Stimulated activated CD4-positive, alpha-beta T cell treated with anti-CD3 and anti-CD28 coated beads, Interleukin-1b, Interleukin-23, amount 100 ng/mL, for 48 hours (primary cell): ENCODE measurements around the gene LRRC1.

ENCODE experiments used
- DNase-seq: peaks from one replicate; pipeline ENCODE4 v3.0.0-alpha.2; 2020

The LRRC1 gene

GRCh38 chr6:53818858-53819609, 24.2 kb downstream of the LRRC1 start:
- DNase-seq = no peak

DNA sequence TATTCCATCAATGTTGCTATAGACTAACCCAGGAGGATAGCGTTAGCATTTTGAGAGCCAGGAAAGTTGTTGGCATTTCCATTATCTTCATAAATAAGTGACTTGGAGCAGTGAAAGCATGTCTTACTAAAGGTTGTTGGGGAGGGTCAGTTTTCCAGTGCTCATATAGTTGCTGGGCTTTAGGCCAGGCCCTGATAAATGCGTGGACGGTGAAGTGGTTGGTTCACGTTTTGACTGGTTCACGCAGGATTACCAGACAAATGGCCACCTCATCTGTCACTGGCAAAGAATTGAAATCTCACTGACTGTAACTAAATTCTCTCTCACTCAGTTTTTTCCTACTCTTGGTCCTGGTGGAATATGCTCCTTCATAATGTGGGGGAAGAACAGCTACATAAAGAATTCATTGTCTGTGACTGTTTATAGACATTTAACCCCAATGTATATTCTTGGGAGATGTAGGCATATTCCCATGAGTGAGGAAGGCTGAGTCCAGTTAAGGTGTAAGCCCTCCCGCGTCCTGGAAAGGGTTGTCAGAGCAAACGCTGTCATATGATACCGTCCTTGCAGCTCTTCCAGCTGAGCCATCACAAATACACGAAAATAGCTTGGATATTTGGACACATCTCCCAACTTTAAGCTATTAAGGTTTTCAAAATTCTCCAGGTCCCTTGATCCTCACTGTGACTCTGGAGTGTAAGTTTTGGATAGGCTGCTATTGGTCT, 27.8 kb downstream of the LRRC1 start:
- no peak for DNase-seq

GRCh38 chr6:53824714-53825113, 29.9 kb downstream of the LRRC1 start:
- no peak for DNase-seq

DNA sequence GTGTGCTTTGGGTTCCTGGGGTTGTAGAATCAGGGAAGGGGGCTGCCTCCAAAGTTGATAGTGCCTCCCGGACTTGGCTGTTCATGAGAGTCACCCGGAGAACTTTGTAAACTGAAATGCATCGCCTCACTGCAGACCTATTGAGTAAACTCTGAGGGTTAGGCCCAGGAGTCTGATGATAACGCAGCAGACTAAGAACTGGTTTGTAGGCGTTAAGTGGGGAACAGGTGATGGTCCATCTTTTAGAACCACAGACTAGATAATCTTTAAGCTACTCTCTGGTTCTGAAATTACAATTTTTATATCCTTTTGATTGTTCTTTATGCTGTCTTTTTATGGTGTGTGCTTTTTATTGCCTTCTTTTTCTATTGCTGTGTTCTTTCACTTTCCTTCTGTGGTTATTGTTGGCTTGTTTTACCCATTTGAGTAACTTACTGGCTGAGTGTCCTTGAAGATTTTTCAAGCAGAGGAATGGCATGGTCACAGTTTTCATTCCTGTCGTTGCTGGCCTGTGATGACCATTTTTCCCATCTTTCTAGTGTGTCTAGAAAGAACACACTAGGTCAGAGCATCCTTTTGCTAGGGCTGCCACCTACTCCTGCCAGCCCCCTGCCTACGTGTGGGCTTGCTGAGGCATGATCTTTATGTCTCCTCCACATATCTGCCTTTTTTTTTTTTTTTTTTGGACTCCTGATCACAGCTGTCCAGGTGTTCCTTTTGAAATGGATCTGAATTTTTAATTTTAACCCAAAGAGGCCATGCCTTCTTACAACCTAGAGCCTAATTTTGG, 30.9 kb downstream of the LRRC1 start:
- no peak for DNase-seq

DNA sequence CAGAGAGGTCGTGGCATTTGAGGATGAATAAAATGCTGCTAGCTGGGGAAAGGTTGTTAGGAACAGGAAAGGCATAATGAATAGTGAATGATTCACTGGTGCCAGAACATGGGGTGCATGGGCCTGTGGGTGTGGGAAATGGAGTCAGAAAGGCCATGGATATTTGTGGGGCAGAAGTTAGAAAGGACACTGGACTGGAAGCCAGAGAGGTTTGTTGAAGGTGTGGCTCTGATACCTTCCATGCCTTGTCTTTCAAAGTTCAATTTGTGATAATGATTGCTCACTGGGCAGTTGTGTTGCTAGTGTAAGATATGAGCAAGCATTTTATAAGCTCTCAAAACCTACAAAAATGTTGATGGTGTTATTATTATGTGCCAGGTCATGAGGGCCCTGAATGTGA, 32.7 kb downstream of the LRRC1 start:
- no peak for DNase-seq

DNA sequence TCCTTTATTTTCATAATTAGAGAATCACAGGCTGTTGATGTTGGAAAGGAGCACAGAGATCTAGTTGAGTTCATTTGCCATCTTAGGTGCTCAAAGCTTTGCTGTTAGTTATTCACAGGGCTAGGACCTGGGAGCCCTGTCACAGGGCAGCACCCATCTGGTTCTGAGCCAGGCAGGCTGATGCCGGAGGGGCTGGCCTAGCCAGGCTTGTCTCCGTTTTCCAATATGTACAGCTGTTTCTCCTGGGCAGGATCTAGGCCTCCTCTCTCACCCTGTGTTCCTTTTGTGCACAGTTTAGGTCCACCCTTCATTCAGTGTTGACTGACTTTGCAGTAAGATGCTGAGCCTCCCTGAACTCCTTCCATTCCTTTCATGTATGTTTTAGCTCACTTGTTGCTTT, 33.4 kb downstream of the LRRC1 start:
- DNase-seq = no peak

GRCh38 chr6:53828966-53829697, 34.3 kb downstream of the LRRC1 start:
- no peak for DNase-seq

GRCh38 chr6:53829698-53830221, 35.0 kb downstream of the LRRC1 start:
- no peak for DNase-seq

DNA sequence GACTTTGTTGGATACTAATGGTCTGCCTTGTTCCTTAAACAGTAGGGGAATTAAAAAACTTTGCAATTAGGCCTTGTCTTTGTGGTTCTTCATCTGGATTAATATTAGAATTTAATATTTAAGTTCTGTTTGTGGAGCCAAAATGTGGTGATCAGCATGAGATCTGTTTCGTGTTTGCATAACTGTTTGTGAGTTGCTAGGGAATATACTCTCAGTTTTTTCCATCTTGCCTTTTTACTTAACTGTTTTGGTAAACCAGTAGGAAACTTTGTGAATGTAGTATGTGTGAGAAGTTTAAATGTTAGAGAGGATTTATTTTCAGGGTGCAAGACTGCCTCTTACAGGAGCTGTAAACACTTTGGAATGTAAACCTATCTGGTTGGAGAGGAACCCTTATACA, 35.6 kb downstream of the LRRC1 start:
- no peak for DNase-seq

DNA sequence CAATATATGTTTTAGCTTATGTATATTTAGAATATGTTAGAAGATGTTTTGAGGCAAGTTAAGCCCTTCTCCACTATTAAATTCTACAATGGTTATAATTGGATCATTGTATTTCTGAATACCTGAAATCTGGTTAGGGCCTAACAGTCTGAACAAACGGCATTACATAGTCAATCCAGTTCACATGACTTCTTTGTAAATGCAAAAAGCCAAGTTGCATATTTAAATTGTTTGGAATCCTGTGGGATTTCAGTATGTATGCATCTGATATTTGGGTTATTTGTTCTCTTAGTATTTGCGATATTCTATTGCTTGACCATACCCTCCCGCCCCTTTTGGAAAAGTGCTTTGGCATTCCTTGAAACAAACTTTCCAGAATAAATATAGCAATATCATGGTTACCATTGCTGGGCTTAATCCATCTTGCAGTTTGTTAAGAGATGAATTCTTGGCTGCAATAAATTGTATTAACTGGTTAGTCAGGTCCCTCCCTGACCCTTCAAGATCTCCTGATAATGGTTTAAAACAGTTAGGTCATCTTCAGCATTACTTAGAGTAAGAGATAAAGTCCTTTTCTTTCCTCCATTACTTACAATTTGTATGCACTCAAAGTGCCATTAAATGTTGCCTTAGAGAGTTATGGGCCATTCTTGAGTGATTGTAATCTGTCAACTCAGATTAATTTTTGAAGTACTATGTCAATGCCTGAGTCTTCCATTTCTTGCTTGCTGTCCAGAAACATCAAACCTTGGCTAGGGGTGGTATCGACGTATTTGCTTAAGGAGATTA, 36.5 kb downstream of the LRRC1 start:
- DNase-seq = no peak

- DNase-seq = no peak
Observed at GRCh38 chr6:53831936-53832660, 37.3 kb downstream of the LRRC1 start.

- DNase-seq = no peak
Observed at GRCh38 chr6:53833155-53833554, 38.4 kb downstream of the LRRC1 start.

- no peak for DNase-seq
Observed at GRCh38 chr6:53834132-53834531, 39.3 kb downstream of the LRRC1 start.

DNA sequence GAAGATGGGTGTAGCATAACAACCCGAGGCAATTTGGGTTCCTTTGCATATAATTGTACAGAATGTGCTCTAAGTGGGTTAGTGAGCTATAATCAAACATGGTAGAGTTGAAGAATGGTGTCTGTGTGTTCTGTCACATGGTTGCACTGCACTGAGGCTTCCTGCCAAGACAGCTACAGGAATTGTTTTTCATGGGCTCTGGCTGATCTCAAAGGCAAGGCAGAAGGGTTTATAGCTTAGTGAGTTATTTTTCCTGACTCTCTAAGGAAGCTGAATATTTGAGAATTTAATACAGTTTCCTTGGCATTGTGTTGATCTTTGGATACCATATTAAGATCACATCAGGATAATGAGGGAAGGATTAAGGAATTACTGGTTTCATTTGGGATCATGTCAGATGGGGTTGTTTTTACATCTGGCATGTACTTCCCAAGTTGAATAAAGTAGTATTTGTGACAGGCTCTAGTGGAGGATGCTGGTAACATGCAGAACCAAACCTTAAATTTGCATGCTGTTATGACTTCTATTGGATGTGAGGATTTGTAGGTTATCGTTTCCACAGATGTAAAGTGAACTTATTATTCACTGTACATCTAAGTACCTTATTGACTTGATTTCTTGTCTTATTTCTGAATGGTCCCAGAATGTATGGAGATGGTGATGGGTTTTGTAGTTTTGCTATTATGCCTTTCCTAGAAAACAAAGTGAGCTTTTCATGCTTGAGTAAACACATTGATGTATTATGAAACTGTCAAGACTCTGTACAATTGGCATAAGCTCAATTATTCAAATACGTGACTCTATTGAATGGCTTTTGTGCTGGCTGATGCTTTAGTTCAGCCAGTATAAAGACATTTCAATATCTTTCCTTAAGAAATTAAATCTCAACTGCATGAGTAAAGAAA, 43.3 kb downstream of the LRRC1 start:
- no peak for DNase-seq

DNA sequence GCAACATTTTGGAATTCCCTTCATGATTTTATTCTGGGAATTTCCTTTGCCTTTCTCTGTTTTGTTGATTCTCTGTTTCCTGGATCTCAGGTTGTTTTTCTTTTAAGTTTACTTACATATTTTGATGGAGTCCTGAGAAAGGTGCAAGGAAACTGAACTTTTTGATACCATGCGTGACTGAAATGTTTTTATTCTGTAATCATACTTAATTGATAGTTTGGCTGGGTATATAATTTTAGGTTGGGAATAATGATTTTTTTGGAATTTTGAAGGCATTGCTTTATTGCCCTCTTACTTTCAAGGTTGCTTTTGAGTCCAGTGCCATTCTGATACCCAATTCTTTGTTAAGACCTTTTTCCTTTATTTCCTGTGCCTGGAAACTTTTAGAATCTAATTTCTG, 45.2 kb downstream of the LRRC1 start:
- no peak for DNase-seq

GRCh38 chr6:53845280-53846195, 50.7 kb downstream of the LRRC1 start:
- no peak for DNase-seq

DNA sequence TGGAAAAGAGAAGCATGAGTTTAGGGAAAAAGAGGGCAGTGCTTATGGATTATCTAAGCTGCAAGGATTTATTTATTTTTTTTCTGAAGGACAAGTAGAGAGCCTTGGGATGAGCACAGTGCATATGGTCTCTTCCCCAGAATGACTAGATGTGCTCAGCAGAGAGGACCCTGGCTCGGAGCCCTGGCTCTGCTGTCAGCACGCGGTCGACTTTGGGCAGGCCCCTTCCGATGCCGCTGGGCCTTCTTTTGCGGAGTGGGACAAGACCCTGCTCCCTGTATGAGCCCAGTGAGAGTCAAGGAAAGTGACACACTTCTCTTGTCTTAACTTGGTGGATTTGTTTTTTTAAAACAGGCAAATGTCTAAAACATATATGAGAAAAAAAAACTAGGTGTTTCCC, 51.4 kb downstream of the LRRC1 start:
- no peak for DNase-seq

DNA sequence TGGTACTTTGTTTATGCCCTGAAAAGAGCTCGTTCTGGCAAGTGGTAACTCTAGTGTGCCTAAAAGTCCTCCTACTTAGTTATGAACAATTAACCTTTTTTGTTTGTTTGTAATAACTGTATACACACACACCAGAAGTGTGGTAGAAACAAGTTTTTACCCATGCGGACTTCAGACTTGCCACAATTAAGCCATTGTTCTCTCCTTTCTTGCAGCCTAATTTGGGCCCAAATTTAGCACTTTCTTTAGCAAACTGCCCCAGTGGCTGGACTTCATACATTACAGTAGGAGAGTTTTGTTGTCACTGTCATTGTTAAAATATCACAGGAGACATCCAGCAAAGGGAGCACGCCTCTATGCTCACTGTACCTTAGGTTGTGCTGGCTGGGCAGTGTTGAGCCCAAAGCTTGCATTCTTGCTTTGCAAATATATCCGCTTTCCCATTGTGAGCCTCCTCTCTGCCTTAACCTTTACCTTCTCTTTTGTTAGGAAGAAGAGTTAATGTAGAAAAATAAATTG, 53.0 kb downstream of the LRRC1 start:
- DNase-seq = no peak

GRCh38 chr6:53850527-53850926, 55.7 kb downstream of the LRRC1 start:
- no peak for DNase-seq
